Heart right ventricle (tissue), 16 donors: Measurements from ENCODE around the gene TRIM63. TPM values are rescaled to one million over a fixed set of nuclear protein-coding genes. Genes with fewer than 3 reads are reported as not detected.
A peak's percentile ranks its signal among the peaks of the same experiment; 100 is the strongest.

Experiments used
- ATAC-seq, 8 donors: fragments of 200-7000 bp; cut with Tn5 transposase; one replicate each; pipeline ENCODE4 v1.9.1; 2020; ENCODE audit warnings: mild to moderate bottlenecking in 8 of 8, moderate library complexity in 8 of 8, moderate number of reproducible peaks in 1 of 8
- DNase-seq, 2 donors: peaks; one replicate each; pipeline ENCODE4 v3.0.0-alpha.2; 2020
- H3K27ac ChIP-seq, 10 donors: fragments of 200-600 bp; sonication (generic) in 2 of 10; one replicate each; pipeline versions ENCODE4 v1.5.0 to v1.8.0; 2020 to 2022; ENCODE audit warnings: mild to moderate bottlenecking in 3 of 10
- H3K27me3 ChIP-seq, 7 donors: fragments of 200-600 bp; one replicate each; pipeline ENCODE4 v1.8.0; 2021 to 2022; ENCODE audit warnings: mild to moderate bottlenecking in 2 of 7
- H3K36me3 ChIP-seq, 9 donors: fragments of 200-600 bp; sonication (generic) in 1 of 9; one replicate each; pipeline versions ENCODE4 v1.5.0 to v1.8.0; 2020 to 2022; ENCODE audit warnings: mild to moderate bottlenecking in 2 of 9
- H3K4me1 ChIP-seq, 9 donors: fragments of 200-600 bp; sonication (generic) in 1 of 9; one replicate each; pipeline versions ENCODE4 v1.5.0 to v1.8.0; 2020 to 2022; ENCODE audit warnings: mild to moderate bottlenecking in 4 of 9
- H3K4me3 ChIP-seq, 10 donors: fragments of 200-600 bp; sonication (generic) in 2 of 10; one replicate each; pipeline versions ENCODE4 v1.5.0 to v1.8.0; 2020 to 2022; ENCODE audit warnings: mild to moderate bottlenecking in 7 of 10, moderate library complexity in 2 of 10
- H3K9me3 ChIP-seq, 11 donors: fragments of 200-600 bp in 10 of 11; sonication (generic) in 2 of 11; one replicate each; pipeline versions ENCODE4 v1.5.0 to v1.8.0; 2013 to 2022; ENCODE audit warnings: mild to moderate bottlenecking in 2 of 11, control low read depth in 1 of 11, moderate library complexity in 1 of 11
- CTCF ChIP-seq, 9 donors: fragments of 200-600 bp; sonication (generic) in 2 of 9; IDR thresholded peaks; one replicate each; pipeline versions ENCODE4 v1.5.0 to v1.8.0; 2021 to 2022; ENCODE audit warnings: antibody characterized with exemption in 9 of 9, mild to moderate bottlenecking in 5 of 9, moderate library complexity in 1 of 9
- WGBS, 2 donors: extraction: QIAGEN DNeasy Blood & Tissue Kit; methylation state at CpG; one replicate each; pipeline ENCODE4 v1.1.7; 2013; ENCODE audit warnings: inconsistent platforms in 1 of 2; 5-methylcytosine and 5-hydroxymethylcytosine counted together
- intact Hi-C, 10 donors: fragments of 100-400 bp; cut with DNase I; formaldehyde crosslinking; loops; one replicate each; pipeline versions ENCODE4 v1.11.1 to v1.14.2; 2022
- polyA plus RNA-seq, 2 donors: library from polyadenylated mRNA; stranded (reverse); fragments of 200-250 nt; gene quantifications; one replicate each; pipeline ENCODE4 v1.2.3, GENCODE V29; 2013
- total RNA-seq, 10 donors: library from RNA; stranded (reverse); fragmentation: NEBNext Ultra II Directional in 3 of 10; extraction: Animal tissue kit (Norgen Biotek cat#: 25700) in 3 of 10; gene quantifications; one replicate each; pipeline versions ENCODE4 v1.2.1 to v1.2.4, GENCODE V29; 2021 to 2023
- donor health status: Arrhythmogenic right ventricular cardiomyopathy.
- donor health status: ischemic (EF 13 %, LVEDD 7.1; RV severe dilation, severe dysfunction).
- donor health status: healthy with polysubstance abuse.
- donor health status: DM: no; HTN: yes; CAD: no.
- donor health status: DM: no; HTN: no; CAD: no.
- donor health status: ischemic (EF 25% LVEDD 6.9; RV normal size, moderate dysfunction).
- donor health status: ischemic (EF 25% LVEDD 5.7; RV mildly dilated, moderate dysfunction).
- donor health status: healthy.
- donor health status: DM: yes; HTN: yes; CAD: no.
- donor health status: Ischemic cardiomyopathy.
- donor health status: ischemic (EF 35%, LVEDD 5.7; RV mildly dilated, moderate dysfunction).
- donor health status: nonischemic (EF 11% LVEDD 7.7; RV severe dilation, severe dysfunction).
- donor health status: DM: yes; HTN: yes; CAD: no.
- donor health status: PGD.
- donor health status: ischemic (EF 29% LVEDD 5.4; RV normal size, mild dysfunction).
- donor health status: nonischemic (EF 23%, LVEDD 6.1; RV moderate dilation, normal function).

The TRIM63 gene
- total and polyA plus RNA-seq, 12 donors: 191 to 415 (median 222) TPM

GRCh38 chr1:26016953-26017545 is 50.4 kb downstream of the TRIM63 start:
- Histone ChIP-seq H3K4me3 (no peak overlapping the region), H3K4me1 (peaks cover 4 to 53% (median 35%) of the 10 kb centered on the region in 9 donors), H3K27me3 (no peaks in the 10 kb centered on the region), H3K27ac (peak overlapping the region in 8 of 10 donors; percentile 2 to 97 (median 65)), H3K9me3 (no peaks in the 10 kb centered on the region), H3K36me3 (peaks cover 0 to 10% (median 0%) of the 10 kb centered on the region in 9 donors)
- ATAC-seq (peak in 2 of 8 donors; percentile 12 to 41), DNase-seq (no peak)
- WGBS, 2 donors: 67 to 69% methylated on average over 6 of the region's 6 CpGs
- intact Hi-C loops: no loop called here
- TF ChIP-seq CTCF (IDR thresholded peaks at IDR 0.05): no peak

- peaks cover 0 to 10% (median 0%) of the 10 kb centered on the region in 9 donors for H3K36me3 ChIP-seq
- WGBS, 2 donors: 72 to 73% methylated on average over 10 of the region's 10 CpGs
- H3K4me1 ChIP-seq: peaks cover 2 to 52% (median 30%) of the 10 kb centered on the region in 9 donors
- H3K27me3 ChIP-seq: no peaks in the 10 kb centered on the region
- no peak for ATAC-seq
- no peaks in the 10 kb centered on the region for H3K9me3 ChIP-seq
- H3K27ac ChIP-seq: peak overlapping the region in 5 of 10 donors; percentile 2 to 97 (median 91)
- no peak overlapping the region for H3K4me3 ChIP-seq
- no peak for TF ChIP-seq CTCF (IDR thresholded peaks at IDR 0.05)
- no peak for DNase-seq
- intact Hi-C loops: no loop called here
These were observed 51.0 kb downstream of the TRIM63 start for GRCh38 chr1:26016258-26016952.

GRCh38 chr1:26015358-26015757 is 52.1 kb downstream of the TRIM63 start:
- 82 to 98% methylated on average over 2 of the region's 2 CpGs for WGBS, 2 donors
- ATAC-seq (peak in 2 of 8 donors; percentile 30 to 40), DNase-seq (no peak)
- peaks cover 2 to 52% (median 28%) of the 10 kb centered on the region in 9 donors for H3K4me1 ChIP-seq
- H3K27ac ChIP-seq: peak overlapping the region in 1 of 10 donors; percentile 97
- no peaks in the 10 kb centered on the region for H3K27me3 ChIP-seq
- H3K36me3 ChIP-seq: peaks cover 0 to 10% (median 0%) of the 10 kb centered on the region in 9 donors
- H3K9me3 ChIP-seq: no peaks in the 10 kb centered on the region
- no peak overlapping the region for H3K4me3 ChIP-seq
- intact Hi-C loops: no loop called here
- no peak for TF ChIP-seq CTCF (IDR thresholded peaks at IDR 0.05)

GRCh38 chr1:26014179-26014578 is 53.3 kb downstream of the TRIM63 start:
- intact Hi-C loops: no loop called here

More at GRCh38 chr1:26014179-26014578, 53.3 kb downstream of the TRIM63 start:
- no peak overlapping the region for H3K4me3 ChIP-seq
- peaks cover 0 to 10% (median 0%) of the 10 kb centered on the region in 9 donors for H3K36me3 ChIP-seq
- peaks cover 2 to 40% (median 20%) of the 10 kb centered on the region in 9 donors for H3K4me1 ChIP-seq
- WGBS, 2 donors: 93 to 96% methylated on average over 2 of the region's 2 CpGs
- ATAC-seq (no peak), DNase-seq (no peak)
- H3K27ac ChIP-seq: no peak overlapping the region
- H3K9me3 ChIP-seq: no peaks in the 10 kb centered on the region
- no peak for TF ChIP-seq CTCF (IDR thresholded peaks at IDR 0.05)
- H3K27me3 ChIP-seq: no peaks in the 10 kb centered on the region
